NCI-H1105 treated with DMSO at 0.1 percent for 48 hours (cell line): Measurements from ENCODE around the gene SHCBP1L.

Experiments
- DNase-seq: peaks from one replicate; lab custom pipeline; 2025; lab: John Stamatoyannopoulos, UW

Gene SHCBP1L

DNA sequence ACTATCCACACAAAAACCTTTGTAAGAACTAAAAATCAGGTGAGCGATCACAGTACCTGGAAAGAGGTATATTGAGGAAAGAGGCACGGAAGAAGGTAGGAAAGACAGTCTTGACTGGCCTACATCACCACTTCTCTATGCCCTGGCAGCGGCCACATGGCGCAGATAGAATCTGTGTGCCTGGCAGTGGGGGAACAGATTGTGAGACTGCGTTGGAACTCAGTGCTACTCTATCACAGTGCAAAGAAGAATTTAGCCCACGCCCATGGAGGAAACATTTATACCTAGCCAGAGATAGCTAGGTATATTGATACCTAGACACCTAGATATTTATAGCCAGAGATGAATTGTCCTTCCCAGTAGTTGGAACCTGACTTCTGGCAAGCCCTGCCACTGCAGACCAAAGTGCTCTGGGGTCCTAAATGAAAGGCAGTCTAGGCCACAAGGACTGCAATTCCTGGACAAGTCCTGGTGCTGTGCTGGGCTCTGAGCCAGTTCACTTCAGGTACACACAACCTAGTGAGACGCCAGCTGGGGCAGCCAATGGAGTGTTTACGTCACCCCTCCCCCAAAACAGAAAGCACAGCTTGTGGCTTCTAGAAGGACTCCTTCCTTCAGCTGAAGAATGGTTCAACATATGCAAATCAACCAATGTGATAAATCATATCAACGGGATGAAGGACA, 61.9 kb downstream of the SHCBP1L start:
- peak; percentile 77 for DNase-seq

DNA sequence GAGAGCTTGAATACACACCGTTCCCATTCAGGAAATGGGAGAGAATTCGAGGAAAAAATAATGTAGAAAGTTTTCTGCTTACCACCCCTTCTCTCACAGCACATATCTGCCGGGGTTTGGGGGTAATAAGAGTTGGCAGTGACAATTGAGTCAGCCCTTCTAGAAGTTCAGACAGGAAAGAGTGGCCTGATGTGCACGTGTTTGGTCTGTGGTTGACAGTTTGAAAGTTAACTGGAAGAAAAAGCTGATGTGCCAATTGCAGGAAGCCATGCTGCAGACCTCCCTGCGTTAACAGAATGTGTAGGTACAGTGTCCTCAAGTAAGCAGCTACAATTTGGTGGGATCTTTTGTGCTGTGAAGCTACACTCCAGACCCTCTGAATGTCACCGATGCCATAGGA, 63.0 kb downstream of the SHCBP1L start:
- DNase-seq = no peak

DNA sequence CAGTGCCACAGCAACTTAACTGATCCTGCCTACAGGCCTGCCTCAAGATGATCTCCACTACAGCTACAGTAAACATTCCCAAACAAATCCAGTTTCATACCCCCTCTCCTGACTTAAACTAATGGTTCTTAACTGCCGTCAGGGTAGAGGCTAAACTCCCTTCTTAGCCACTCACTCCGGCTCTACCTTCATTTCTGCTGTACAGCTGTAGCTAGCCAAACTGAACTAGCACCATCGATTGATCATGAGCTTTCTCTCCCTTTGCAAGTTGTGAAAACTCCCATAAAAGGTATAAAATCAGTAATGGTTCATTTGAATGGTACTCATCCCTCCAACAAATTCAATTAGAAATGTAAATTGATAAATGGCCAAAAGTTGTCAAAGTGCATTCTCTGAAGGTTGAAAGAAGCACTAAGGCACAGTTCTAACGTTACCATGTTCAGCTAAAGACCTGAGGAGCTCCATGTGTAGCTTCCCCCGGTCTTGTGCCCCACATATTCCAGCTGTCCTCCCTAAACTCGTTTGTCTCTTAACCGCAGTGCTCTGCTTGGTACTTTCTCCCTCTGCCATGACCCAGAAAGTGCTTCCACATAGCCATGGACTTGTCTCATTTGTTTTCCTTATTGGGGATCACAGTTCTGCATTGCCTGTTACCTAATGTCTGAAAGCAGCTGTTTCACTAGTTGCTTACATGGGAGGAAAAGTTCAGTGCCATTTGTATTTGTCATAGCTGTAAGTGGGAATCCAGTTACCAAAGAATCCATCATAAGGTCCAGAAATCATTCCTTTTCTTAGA, 64.0 kb downstream of the SHCBP1L start:
- no peak for DNase-seq

DNA sequence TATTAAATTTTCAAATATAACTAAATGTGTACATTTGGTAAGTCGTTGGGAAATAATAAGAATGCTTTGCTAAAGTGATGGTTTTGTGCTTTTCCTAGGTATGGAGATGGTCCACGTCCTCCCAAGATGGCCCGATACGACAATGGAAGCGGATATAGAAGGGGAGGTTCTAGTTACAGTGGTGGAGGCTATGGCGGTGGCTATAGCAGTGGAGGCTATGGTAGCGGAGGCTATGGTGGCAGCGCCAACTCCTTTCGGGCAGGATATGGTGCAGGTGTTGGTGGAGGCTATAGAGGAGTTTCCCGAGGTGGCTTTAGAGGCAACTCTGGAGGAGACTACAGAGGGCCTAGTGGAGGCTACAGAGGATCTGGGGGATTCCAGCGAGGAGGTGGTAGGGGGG, 66.0 kb downstream of the SHCBP1L start:
- DNase-seq = no peak

DNA sequence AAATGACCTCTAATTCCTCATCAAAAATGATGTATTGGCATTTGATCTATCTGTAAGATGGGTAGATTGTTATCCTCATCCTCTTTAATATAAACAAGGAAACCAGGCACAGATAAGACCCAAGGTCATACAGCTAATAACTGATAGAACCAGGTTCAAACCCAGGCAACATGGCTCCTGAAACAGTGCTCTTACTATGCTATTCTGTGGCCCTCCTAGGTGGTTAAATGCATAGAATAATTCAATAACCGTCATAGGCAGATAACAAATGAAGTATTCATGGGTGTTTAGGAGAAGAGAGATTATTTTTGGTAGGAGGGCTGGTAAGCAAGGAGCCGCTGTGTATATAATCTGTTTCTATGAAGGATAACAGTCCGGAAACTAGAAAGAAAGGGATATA, 67.4 kb downstream of the SHCBP1L start:
- DNase-seq = no peak

DNA sequence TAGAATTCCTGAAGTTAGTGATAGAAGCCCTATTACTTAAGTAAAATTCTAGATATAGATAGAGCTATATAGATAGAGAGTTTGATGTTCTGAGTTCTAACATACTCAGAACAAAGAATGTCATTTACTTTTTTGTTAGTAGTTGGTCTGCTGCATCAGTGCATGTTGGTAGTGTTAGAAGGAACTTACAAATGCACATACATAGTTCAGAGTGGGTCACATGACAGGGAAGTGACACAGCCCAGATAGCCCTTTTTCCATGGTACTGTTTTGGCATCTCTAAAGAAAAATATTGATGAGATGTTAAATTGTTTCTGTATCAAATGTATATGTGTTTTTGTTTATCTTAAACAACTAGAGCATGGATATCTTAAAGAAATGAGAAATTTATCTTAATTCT, 68.1 kb downstream of the SHCBP1L start:
- no peak for DNase-seq

DNA sequence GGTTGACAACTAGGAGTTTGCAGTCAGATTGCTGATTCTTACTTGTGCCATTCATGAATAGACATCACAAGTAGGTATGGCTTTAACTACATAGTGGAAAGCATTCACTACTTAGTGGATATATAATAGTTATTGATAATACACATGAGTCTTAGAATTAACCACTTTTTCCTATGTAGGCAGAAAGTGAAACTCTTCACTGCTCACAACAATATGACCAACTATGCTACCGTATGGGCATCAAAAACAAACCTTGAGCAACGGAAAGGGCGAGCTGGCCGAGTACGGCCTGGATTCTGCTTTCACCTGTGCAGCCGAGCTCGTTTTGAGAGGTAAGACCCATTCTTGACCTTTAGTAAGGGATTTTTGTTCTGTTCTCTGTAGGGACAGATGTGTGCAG, 75.1 kb downstream of the SHCBP1L start:
- DNase-seq = no peak

DNA sequence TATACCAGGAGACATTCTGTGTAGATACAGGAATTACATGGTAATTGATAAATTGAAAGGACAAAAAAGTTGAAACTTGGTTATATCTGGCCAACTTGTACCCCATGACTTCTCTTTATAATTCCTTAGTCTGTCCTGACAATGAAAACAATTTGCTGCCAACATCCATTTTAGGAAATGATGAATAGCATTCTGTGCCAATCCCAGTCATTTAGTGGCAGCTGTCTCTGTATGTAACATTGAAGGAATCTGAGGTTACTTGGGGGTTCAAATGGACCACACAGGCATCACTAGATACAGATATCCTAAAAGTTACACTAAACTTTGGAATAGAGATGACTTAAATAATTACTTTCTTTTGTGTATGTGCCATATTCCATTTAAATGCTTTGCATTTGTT, 75.6 kb downstream of the SHCBP1L start:
- DNase-seq = no peak

DNA sequence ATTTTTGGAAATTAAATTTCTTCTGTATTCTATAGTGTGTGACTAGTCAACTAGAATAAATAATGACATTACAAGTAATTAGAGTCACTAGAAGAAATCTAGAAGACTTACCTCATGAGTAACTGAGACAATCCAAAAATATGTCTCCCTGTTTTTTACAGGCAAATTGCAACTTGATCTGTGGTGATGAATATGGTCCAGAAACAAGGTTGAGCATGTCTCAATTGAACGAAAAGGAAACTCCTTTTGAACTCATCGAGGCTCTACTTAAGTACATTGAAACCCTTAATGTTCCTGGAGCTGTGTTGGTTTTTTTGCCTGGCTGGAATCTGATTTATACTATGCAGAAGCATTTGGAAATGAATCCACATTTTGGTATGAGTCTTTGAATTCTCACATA, 77.1 kb downstream of the SHCBP1L start:
- DNase-seq = no peak

DNA sequence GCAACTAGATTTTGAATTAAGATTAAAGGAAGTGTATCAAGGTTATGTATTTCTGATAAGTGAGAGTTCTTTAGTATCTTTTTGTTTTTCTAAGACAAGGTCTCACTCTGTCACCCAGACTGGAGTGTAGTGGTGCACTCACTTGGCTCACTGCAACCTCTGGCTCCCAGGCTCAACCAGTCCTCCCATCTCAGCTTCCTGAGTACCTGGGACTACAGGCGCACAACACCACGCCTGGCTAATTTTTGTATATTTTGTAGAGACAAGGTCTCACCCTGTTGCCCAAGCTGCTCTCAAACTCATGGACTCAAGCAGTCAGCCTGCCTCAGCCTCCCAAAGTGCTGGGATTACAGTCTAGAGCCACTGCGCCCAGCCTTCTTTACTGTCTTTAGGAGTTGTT, 80.1 kb downstream of the SHCBP1L start:
- DNase-seq = no peak

DNA sequence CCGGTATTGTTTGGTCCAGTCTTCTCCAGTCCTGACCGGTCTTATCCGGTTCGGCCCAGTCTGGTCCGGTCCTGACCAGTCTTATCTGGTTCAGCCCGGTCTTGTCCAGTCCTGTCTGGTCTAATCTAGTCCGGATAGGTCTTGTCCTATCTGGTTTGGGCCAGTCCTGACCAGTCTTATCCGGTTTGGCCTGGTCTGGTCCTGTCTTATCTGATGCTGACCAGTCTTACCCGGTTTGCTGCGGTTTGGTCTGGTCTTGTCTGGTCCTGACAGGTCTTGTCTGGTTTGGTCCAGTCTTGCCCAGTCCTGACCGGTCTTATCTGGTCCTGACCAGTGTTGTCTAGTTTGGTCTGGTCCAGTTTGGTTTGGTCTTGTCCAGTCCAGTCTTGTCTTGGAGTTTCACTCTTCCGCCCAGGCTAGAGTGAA, 83.7 kb downstream of the SHCBP1L start:
- DNase-seq = no peak

DNA sequence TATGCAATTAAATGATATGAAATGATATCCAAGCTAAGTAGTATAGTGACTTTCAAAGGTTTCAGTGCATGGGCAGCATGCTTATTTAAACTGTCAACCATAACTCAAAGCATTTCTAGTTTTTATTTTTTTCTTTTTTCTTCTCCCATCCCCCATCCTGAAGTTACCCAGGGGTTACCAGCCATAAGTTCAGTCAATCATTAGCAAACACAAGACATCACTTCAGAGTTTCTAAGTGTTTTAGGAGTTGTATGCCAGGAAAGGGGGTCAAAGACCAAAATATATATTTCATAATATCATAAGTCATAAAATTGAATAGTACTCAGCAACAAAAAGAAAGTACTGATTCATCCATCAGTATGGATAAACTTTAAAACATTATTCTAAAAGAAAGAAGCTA, 85.1 kb downstream of the SHCBP1L start:
- DNase-seq = no peak

DNA sequence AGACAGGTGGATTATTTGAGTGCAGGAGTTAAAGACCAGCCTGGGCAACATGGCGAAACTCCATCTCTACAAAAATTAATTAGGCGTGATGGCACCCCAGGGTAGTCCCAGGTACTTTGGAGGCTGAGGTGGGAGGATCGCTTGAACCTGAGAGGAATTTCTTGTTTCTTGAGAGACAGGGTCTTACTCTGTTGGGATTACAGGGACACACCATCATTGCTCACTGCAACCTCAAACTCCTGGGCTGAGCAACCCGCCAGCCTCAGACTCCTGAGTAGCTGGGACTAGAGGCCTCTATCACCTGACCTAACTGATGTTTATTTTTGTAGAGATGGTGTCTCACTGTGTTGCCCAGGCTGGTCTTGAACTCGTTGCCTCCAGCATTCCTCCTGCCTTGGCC, 89.0 kb downstream of the SHCBP1L start:
- DNase-seq = no peak

DNA sequence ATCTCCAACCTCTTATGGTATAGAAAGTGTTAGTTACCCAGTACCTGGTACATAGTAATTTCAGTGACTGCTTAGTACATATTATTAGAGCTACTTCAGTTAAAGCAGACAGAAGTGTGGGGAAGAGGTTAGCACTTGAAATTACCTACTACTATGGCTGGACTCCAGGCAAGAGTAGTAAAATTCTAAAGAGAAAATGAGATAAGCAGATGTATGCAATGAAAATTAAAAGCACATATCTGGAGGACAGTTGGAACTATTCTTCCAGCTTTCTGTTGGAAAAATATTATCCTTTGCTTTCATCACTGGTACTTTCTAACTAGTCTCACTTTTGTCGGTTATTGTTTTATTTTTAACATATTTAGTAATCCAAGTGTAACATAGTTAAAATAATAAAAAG, 90.1 kb downstream of the SHCBP1L start:
- no peak for DNase-seq

DNA sequence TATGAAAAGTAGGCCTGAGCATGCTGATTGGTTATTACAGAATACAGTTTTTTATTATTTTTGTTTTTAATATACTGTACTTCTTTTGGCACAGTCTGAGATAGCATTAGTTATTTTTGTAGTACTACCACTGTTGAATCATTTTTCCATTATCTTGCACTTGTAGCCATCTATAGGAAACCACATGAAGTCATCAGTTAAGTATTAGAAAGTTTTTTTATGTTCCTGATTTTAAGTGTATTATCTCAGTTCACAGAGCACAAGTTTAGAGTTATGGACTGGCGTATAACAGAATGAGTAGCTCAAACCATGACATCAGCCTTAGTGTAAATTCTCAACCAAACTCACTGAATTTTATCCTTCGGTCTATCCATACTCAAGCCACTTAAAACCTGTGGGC, 91.0 kb downstream of the SHCBP1L start:
- DNase-seq = no peak

DNA sequence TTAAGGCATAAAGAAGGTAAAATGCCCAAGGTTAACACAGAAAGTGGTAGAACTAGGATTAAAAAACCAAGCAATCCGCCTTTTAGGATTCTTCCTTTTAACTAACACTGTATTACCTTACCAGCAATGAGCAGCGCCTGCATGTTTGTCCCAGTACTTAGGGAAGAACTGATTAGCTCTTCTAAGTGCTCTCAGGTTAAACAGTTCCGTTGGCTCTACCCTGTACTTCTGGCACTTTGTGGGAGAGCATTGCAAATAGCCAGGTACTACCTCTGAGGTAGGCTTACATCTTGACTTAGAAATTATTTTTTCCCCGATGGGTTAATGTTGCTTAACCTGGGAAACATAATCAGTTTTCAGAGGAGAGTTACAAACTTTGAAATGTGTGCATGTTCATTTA, 92.3 kb downstream of the SHCBP1L start:
- DNase-seq = no peak

DNA sequence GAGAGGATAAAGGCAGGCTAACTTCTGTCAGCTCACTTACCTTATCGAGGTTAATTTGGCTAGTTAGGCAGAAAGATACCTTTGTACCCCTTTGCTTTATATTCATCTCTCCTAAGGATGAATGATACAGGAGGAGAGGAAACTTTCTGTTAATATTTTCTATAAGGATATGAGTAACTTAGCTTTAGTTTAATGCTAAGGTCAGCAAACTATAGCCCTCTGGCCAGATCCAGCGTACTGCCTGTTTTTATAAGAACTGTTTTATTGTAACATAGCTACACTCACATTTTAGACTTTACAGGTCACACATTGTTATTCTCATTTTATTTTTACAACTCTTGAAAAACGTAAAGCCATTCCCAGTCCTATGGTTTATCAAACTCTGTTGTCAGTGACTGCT, 95.8 kb downstream of the SHCBP1L start:
- DNase-seq = no peak

DNA sequence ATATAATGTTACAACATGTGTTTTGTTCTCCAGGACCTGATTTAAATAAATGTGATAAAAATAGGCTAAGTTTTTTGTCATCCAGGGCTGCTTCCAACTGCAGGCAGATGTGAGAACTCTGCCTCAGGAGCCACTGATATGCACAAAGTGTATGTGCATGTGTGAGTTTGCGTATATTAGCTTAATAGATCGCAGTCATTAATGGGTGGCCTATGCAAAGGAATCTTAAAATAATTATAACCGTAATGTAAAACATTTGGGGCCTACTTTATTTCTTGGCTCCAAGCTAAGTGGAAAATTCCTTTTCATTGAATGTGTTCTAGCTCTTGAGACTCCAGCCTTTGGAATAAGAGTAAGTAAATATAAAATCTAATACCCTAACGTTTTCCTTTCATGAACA, 97.1 kb downstream of the SHCBP1L start:
- no peak for DNase-seq

DNA sequence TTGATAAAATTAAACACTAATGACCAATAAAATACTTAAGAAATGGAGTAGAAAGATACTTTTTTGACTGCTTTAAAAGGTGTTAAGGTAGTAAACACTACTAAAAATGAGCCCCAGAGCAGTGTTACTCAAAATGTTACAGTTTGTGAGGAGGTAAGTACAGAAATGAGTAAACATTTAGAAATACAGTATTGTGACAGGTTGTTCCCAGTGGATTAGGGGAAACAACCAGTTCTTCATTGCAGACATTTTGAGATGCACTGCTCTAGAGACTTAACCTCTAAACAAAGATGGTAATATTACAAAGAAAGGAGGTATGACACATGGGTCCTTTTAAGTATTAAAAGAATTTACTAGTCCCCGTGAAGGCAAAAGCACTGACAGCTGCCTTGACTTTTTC, 101.1 kb downstream of the SHCBP1L start:
- no peak for DNase-seq

DNA sequence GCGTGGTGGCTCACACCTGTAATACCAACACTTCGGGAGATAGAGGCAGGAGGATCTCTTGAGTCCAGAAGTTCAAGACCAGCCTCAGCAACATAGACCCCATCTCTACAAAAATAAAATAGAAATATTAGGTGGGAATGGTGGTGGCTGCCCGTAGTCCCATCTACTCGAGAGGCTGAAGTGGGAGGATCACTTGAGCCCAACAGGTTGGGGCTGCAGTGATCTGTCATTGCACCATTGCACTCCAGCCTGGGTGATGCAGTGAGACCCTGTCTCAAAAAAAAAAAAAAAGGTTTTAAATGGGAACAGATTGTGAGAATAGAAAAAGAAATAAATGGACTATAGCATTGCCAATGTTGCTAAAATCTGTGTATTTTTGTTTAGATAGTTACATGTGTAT, 102.6 kb downstream of the SHCBP1L start:
- no peak for DNase-seq
